HFF-Myc (cell line): ENCODE data around the gene PPP1CA.
A peak's percentile ranks its signal among the peaks of the same experiment; 100 is the strongest.

Experiments
- DNase-seq: peaks from one replicate; pipeline ENCODE4 v3.0.0-alpha.2; 2011; ENCODE audit warnings: low read depth; ENCODE audit errors: extremely low read depth
- H3K4me3 ChIP-seq: replicated peaks from 2 replicates; pipeline ENCODE4 v1.5.1; 2011; ENCODE audit warnings: low read depth, mild to moderate bottlenecking, control low read depth, low read length
- TF ChIP-seq, protein P1 (sequence below): IDR thresholded peaks from 2 replicates; pipeline ENCODE4 v1.5.1; 2012; ENCODE audit warnings: mild to moderate bottlenecking, low read depth, low read length, control low read depth; ENCODE audit errors: missing control alignments

Gene PPP1CA

DNA sequence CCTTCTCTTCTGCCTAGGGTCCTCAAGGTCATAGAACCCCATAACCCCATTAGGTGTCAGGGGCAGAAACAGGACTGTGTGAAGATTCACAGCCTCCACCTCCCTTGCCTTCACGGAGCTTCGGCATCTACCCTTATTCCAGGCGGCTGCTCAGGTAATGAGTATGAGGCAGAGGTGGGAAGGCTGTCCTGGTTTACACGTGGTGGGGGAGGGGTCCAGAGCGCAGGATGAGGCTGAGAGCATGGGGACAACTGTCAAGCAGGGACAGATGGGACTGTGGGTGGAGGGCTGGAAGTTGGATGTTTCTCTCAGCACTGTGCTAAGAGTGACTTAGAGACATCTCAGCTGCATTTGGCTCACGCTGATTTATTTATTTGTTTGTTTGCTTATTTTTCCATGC lies 14.1 kb downstream of the PPP1CA start:
- no peak for DNase-seq
- TF ChIP-seq, protein P1, sequence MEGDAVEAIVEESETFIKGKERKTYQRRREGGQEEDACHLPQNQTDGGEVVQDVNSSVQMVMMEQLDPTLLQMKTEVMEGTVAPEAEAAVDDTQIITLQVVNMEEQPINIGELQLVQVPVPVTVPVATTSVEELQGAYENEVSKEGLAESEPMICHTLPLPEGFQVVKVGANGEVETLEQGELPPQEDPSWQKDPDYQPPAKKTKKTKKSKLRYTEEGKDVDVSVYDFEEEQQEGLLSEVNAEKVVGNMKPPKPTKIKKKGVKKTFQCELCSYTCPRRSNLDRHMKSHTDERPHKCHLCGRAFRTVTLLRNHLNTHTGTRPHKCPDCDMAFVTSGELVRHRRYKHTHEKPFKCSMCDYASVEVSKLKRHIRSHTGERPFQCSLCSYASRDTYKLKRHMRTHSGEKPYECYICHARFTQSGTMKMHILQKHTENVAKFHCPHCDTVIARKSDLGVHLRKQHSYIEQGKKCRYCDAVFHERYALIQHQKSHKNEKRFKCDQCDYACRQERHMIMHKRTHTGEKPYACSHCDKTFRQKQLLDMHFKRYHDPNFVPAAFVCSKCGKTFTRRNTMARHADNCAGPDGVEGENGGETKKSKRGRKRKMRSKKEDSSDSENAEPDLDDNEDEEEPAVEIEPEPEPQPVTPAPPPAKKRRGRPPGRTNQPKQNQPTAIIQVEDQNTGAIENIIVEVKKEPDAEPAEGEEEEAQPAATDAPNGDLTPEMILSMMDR, result no peak
- H3K4me3 ChIP-seq, result no peak overlapping the region

DNA sequence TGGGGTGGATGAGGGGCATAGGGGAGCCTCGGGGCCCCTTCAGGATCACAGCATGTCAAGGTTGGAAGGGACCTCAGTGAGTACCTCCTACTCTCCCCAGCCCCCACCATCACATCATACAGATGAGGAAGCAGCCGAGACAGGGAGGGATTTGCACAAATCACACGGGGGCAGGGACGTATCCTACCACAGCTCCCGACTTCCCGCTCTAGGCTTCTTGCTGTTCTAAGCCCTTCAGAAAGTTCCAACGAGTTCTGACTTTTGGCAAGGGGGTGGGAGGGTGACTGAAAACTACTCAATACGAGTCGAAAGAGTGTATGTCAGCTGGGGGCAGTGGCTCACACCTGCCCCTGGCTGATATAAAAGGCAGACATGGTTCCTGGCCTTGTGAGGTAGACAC lies 14.6 kb downstream of the PPP1CA start:
- TF ChIP-seq, protein P1, result no peak
- no peak overlapping the region for H3K4me3 ChIP-seq
- no peak for DNase-seq

DNA sequence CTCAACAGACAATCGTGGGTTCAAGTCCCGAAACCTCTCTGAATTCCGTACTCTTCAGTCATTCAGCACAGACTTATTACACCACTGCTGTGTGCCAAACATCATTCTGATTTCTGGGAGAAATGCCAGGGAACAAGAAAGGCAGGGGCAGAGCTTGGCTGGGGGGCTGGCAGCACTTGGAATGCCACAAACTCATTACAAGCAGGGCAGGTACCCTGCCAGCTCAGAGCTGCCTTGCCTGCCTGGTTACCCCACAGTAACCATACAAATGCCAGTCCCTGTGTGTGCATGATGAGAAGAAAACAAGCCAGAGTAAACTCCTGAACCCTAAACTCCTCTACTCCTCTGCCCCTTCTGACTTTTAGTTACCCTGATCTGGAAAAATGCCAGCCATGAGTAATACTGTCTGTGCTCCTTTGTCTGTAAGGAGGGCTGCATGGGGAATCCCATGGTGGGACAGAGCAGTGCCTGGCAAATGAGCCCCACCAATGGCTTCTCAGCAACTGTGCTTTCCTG lies 16.7 kb downstream of the PPP1CA start:
- no peak for DNase-seq
- TF ChIP-seq, protein P1, result no peak
- H3K4me3 ChIP-seq, result no peak overlapping the region

DNA sequence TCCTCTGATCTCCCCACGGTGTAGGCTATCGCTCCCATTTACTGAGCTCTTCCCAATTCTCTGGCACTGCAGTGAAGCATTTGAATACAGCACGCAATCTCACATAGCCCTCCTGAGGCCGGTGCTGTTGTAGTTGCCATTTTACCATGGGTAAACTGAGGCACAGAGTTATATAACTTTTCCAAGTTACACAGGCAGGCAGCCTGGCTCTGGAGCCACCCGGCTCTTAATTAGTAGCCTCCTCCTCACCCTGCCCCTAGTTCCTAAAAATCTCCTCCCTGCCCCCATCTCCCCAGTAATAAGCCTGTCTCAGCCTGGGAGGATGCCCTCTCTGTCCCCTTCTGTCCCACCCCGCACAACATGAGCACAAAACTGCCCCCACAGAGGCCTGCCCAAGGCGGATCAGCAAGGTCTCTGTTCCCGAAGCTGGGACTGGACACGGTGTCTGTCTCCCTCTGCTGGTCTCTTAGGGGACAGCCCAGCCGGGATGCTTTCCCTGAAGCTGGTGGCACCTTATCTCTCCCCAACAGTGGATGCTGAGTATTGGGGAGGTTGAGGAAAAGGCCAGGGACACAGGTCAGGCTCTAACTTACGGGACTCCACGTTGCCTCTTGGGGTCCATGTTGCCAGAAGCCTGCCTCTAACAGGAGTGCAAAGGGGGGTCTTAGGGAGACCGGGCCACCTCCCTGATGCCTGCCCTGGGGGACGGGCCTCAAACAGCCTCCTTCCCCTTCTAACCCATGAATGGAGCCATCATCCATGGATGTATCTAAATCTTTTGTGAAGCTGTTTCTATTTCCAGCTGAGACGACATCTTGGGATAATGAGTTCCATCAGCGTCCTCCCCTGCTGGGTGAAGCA lies 19.2 kb downstream of the PPP1CA start:
- no peak for DNase-seq
- TF ChIP-seq, protein P1, result peak; percentile 99
- H3K4me3 ChIP-seq, result no peak overlapping the region

DNA sequence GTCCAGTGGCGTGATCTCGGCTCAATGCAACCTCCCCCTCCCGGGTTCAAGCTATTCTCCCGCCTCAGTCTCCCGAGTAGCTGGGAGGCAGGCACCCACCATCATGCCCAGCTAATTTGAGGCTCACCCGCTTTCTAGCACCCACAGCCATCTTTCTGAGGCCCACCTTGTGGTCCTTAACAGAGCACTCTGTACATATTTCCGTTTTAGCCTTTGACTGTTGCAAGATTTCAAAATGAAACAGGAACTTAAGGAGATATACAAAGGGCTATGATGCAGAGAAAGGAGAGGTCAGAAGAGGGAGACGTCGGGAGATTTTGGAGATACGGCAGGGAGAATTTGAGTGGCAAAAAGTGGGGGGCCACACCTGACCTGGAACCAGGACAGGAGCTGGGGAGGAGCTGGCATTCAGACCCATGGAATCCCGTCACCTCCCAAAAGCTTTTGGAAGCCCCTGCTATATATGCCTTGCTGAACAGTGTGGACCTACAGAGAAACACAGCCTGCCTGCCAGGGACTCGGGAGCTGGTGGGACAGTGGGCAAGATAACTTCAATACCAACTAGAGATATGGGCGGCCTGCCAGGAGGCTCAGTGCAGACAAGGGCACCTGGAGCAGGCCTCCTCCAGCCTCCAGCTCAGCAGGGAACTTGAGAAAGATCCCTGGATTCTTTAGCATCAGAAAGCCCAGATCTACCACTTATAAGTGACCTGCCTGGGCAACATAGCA lies 20.2 kb downstream of the PPP1CA start:
- TF ChIP-seq, protein P1, result no peak
- DNase-seq, result no peak
- H3K4me3 ChIP-seq, result no peak overlapping the region

DNA sequence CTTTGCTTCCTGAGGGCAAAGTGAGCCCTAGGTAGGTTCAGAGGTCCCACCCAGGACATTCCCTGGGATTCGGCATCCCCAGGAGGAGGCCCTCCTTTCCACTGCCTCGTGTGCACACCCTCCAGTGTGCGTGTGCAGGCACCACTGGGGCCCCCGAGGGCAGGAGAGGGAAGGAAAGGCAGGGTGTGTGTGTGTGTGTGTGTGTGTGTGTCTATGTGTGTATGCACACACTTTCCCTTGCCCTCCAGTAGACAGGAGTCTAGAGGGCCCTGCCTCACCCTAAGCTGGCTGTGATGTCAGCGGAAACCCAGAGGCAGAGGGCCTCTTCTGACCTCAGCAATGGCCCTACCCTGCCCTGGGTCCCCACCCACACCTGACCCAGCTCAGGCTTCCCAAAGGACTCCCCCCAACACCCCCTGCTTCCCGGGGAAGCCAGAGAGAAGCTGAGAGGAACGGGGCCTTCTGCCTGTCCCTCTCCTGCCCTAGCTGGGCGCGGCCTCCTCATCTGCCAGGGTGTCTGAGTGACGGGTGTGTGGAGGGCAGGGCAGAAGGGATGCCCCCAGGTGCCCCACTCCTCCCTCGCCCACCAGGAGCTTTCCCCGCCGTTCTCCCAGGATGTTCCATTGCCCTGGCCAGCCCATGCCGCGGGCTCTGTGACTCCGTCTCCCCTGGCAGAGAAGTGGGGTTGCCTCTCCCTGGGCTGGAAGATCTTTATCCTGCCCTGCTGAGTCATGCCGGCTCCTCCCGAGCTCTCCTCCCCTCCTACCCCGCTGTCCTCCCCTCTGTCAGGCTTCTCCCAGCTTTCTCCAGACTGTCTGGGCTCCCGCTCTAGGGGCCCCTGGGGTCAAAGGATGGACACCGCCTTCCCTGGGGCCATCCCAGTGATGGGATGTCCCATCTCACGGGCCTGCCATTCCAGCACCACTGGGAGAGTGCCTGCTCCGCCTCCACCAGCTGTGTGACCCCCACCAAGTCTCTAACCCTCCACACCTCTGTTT lies 22.3 kb downstream of the PPP1CA start:
- TF ChIP-seq, protein P1, result no peak
- no peak for DNase-seq
- no peak overlapping the region for H3K4me3 ChIP-seq
